ENCODE results near the gene TBC1D10A.

TBC1D10A gene

DNA sequence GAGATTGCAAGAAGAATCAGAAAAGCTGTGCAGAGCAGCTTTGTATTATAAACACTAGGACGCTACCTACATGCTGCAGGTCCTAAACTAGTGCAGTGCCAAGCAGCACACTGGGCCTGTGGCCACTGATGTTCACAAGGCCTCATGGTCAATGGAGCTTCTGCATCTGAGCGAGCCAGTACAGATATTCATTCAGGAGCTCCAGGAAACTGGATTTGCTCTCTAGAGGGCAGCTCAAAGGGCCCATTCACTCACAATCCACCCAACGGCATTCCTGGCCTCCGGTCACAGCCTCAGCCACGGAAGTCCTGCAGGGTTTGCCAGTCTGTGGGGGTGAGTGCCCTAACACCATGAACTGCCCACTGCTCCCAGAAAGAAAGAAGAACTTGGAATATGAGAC is 5.8 kb upstream of the TBC1D10A start:
- H3K4me3 ChIP-seq (ENCODE audit: low read depth, low read length) = no peak overlapping the region
- H3K27ac ChIP-seq (ENCODE audit: low read depth, low read length) = no peak overlapping the region
- no peaks in the 10 kb centered on the region for H3K4me1 ChIP-seq (ENCODE audit: control insufficient read depth, insufficient read depth, low read length, unreplicated experiment)
- no peaks in the 10 kb centered on the region for H3K36me3 ChIP-seq (ENCODE audit: insufficient read depth, low read length)
- H2AFZ ChIP-seq (ENCODE audit: low read length, unreplicated experiment) = no peak overlapping the region
- H3K79me2 ChIP-seq (ENCODE audit: control insufficient read depth, insufficient read depth, low read length, unreplicated experiment) = no peaks in the 10 kb centered on the region
- H3K27me3 ChIP-seq (ENCODE audit: insufficient read depth, low read length) = no peaks in the 10 kb centered on the region

DNA sequence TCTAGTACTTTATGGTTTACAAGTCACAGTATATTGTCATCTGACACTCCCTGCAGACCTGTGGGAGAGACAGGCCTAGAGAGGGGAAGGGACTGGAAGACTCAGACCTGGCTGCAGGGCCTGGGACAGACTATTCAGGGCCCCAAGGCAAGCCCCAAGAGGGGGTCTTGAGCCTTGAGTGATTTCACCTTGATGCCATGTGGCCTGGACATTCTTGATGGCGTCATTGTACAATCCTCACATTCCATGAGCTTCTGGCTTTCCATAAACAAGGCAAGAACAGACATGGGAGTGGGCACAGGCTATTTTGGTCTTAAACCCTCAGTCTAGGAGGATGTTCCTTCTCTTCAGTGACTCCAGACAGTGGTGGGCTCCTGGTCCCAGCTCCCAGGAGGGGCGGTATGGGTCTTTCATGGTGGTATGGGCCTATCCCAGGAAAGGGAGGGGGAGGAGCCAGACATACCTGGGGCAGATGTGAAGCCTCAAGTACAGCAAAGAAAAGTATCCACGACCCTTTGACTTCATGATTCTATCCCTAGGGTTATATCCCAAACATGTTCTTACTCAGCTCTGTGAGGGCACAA is 1.8 kb upstream of the TBC1D10A start:
- Histone ChIP-seq H3K27ac (ENCODE audit: low read depth, low read length) (no peak overlapping the region), H3K4me3 (ENCODE audit: low read depth, low read length) (no peak overlapping the region), H3K27me3 (ENCODE audit: insufficient read depth, low read length) (no peaks in the 10 kb centered on the region), H3K4me1 (ENCODE audit: control insufficient read depth, insufficient read depth, low read length, unreplicated experiment) (peaks cover 16% of the 10 kb centered on the region), H3K36me3 (ENCODE audit: insufficient read depth, low read length) (no peaks in the 10 kb centered on the region), H3K79me2 (ENCODE audit: control insufficient read depth, insufficient read depth, low read length, unreplicated experiment) (peaks cover 17% of the 10 kb centered on the region), H2AFZ (ENCODE audit: low read length, unreplicated experiment) (no peak overlapping the region)

- no peaks in the 10 kb centered on the region for H3K36me3 ChIP-seq (ENCODE audit: insufficient read depth, low read length)
- no peak overlapping the region for H3K27ac ChIP-seq (ENCODE audit: low read depth, low read length)
- peaks cover 16% of the 10 kb centered on the region for H3K4me1 ChIP-seq (ENCODE audit: control insufficient read depth, insufficient read depth, low read length, unreplicated experiment)
- no peaks in the 10 kb centered on the region for H3K27me3 ChIP-seq (ENCODE audit: insufficient read depth, low read length)
- no peak overlapping the region for H3K4me3 ChIP-seq (ENCODE audit: low read depth, low read length)
- no peak overlapping the region for H2AFZ ChIP-seq (ENCODE audit: low read length, unreplicated experiment)
- H3K79me2 ChIP-seq (ENCODE audit: control insufficient read depth, insufficient read depth, low read length, unreplicated experiment) = peaks cover 22% of the 10 kb centered on the region
These were observed 1.2 kb upstream of the TBC1D10A start for GRCh38 chr22:30327864-30328345.

GRCh38 chr22:30326255-30326705 is 461 bp downstream of the TBC1D10A start:
- H3K79me2 ChIP-seq (ENCODE audit: control insufficient read depth, insufficient read depth, low read length, unreplicated experiment) = peaks cover 22% of the 10 kb centered on the region
- H2AFZ ChIP-seq (ENCODE audit: low read length, unreplicated experiment) = no peak overlapping the region
- no peak overlapping the region; the same call in 1 of the 2 replicates for H3K27ac ChIP-seq (ENCODE audit: low read depth, low read length)
- H3K4me1 ChIP-seq (ENCODE audit: control insufficient read depth, insufficient read depth, low read length, unreplicated experiment) = peaks cover 16% of the 10 kb centered on the region
- H3K4me3 ChIP-seq (ENCODE audit: low read depth, low read length) = peak overlapping the region; percentile 89
- H3K36me3 ChIP-seq (ENCODE audit: insufficient read depth, low read length) = no peaks in the 10 kb centered on the region
- H3K27me3 ChIP-seq (ENCODE audit: insufficient read depth, low read length) = no peaks in the 10 kb centered on the region

DNA sequence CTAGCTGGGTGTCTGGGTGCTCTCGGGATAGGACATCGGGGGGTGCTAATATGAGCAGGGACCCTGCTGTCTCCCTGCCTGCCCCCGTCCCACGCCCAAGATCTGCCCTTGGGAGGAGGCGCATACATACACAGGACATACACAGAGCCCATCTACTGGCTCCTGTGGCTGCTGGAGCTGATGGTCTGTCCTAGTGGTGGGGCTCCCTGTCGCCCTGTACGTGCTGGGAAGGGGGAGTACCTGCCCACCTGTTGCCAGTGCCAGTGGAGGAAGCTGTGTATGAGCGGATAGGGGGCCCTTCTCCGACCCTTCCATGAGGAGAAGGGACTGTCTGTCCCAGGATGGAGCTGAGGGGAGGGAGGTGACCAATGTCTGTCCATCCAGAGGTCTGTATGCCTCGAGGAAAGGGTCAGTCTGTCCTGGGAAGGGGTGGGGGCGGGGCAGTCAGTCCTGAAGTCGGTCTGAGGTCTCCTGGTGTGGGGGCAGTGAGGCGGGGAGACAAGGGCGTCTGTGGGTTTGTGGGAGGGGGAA is 952 bp downstream of the TBC1D10A start:
- Histone ChIP-seq H3K4me1 (ENCODE audit: control insufficient read depth, insufficient read depth, low read length, unreplicated experiment) (peaks cover 16% of the 10 kb centered on the region), H3K36me3 (ENCODE audit: insufficient read depth, low read length) (no peaks in the 10 kb centered on the region), H3K4me3 (ENCODE audit: low read depth, low read length) (peak overlapping the region; percentile 89), H3K79me2 (ENCODE audit: control insufficient read depth, insufficient read depth, low read length, unreplicated experiment) (peaks cover 22% of the 10 kb centered on the region), H3K27me3 (ENCODE audit: insufficient read depth, low read length) (no peaks in the 10 kb centered on the region), H3K27ac (ENCODE audit: low read depth, low read length) (peak overlapping the region; percentile 53), H2AFZ (ENCODE audit: low read length, unreplicated experiment) (no peak overlapping the region)

GRCh38 chr22:30325065-30325720 is 1.5 kb downstream of the TBC1D10A start:
- Histone ChIP-seq H3K79me2 (ENCODE audit: control insufficient read depth, insufficient read depth, low read length, unreplicated experiment) (peaks cover 25% of the 10 kb centered on the region), H3K4me1 (ENCODE audit: control insufficient read depth, insufficient read depth, low read length, unreplicated experiment) (peaks cover 16% of the 10 kb centered on the region), H3K27ac (ENCODE audit: low read depth, low read length) (peak overlapping the region; percentile 53), H2AFZ (ENCODE audit: low read length, unreplicated experiment) (no peak overlapping the region), H3K36me3 (ENCODE audit: insufficient read depth, low read length) (no peaks in the 10 kb centered on the region), H3K27me3 (ENCODE audit: insufficient read depth, low read length) (no peaks in the 10 kb centered on the region), H3K4me3 (ENCODE audit: low read depth, low read length) (peak overlapping the region; percentile 89)

DNA sequence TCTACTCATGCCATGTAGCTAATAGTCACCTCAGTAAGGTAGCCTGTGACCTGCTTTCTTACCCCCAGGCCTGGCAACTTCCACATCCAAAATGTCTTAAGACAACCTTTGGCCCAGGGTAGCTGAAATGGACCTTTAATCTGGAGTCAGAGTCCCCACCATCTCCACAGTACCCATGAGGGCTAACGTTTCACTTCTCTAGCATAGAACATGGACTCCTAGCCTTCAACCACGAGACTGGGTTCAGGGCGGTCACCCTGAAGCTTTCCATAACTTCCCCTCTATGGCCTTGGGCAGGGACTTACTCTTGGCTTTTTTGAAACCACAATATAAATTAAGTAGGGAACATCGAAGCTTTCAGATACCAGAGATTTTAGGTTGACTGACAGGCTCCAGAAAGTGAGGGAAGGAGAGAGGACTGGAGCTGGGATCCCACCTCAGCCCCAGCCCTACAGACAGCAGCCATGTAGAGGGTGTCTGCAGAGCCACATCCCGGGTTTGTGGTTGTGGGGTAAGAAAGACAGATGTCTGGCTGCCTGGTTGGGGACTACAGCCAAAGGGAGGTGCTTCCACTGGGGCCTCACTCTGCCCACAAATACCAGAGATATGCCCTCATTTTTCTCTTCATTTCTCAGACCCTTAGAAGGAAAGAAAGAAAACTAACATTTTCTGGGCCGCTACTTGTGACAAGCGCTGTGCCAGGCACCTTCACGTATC is 2.6 kb downstream of the TBC1D10A start:
- H3K27ac ChIP-seq (ENCODE audit: low read depth, low read length) = no peak overlapping the region
- H2AFZ ChIP-seq (ENCODE audit: low read length, unreplicated experiment) = no peak overlapping the region
- H3K4me3 ChIP-seq (ENCODE audit: low read depth, low read length) = peak overlapping the region; percentile 89
- peaks cover 25% of the 10 kb centered on the region for H3K79me2 ChIP-seq (ENCODE audit: control insufficient read depth, insufficient read depth, low read length, unreplicated experiment)
- no peaks in the 10 kb centered on the region for H3K27me3 ChIP-seq (ENCODE audit: insufficient read depth, low read length)
- H3K4me1 ChIP-seq (ENCODE audit: control insufficient read depth, insufficient read depth, low read length, unreplicated experiment) = peaks cover 16% of the 10 kb centered on the region
- H3K36me3 ChIP-seq (ENCODE audit: insufficient read depth, low read length) = no peaks in the 10 kb centered on the region

DNA sequence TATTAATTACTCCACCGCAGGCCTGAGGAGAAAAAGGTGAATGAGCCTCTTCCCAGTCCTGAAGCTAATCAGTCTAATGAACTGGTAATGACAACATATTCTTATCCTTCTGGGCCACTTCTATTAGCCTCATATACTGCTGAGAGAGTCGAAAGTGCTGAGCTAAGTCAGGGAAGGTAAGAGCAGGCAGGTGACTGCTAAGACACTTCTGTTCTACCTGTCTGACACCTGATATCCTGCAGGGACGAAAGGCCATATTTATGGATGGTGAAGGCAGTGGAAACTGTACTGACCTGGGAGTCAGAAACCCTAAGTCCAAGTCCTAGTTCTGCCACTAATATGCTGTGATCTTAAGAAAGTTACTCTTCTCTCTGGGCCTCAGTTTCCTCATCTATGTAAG is 3.5 kb downstream of the TBC1D10A start:
- peaks cover 29% of the 10 kb centered on the region for H3K79me2 ChIP-seq (ENCODE audit: control insufficient read depth, insufficient read depth, low read length, unreplicated experiment)
- H3K36me3 ChIP-seq (ENCODE audit: insufficient read depth, low read length) = no peaks in the 10 kb centered on the region
- H3K27me3 ChIP-seq (ENCODE audit: insufficient read depth, low read length) = no peaks in the 10 kb centered on the region
- H2AFZ ChIP-seq (ENCODE audit: low read length, unreplicated experiment) = no peak overlapping the region
- no peak overlapping the region for H3K27ac ChIP-seq (ENCODE audit: low read depth, low read length)
- no peak overlapping the region for H3K4me3 ChIP-seq (ENCODE audit: low read depth, low read length)
- H3K4me1 ChIP-seq (ENCODE audit: control insufficient read depth, insufficient read depth, low read length, unreplicated experiment) = peaks cover 16% of the 10 kb centered on the region

- H3K27ac ChIP-seq (ENCODE audit: low read depth, low read length) = no peak overlapping the region
- no peak overlapping the region for H2AFZ ChIP-seq (ENCODE audit: low read length, unreplicated experiment)
- peaks cover 18% of the 10 kb centered on the region for H3K4me1 ChIP-seq (ENCODE audit: control insufficient read depth, insufficient read depth, low read length, unreplicated experiment)
- peaks cover 35% of the 10 kb centered on the region for H3K79me2 ChIP-seq (ENCODE audit: control insufficient read depth, insufficient read depth, low read length, unreplicated experiment)
- no peaks in the 10 kb centered on the region for H3K27me3 ChIP-seq (ENCODE audit: insufficient read depth, low read length)
- no peak overlapping the region for H3K4me3 ChIP-seq (ENCODE audit: low read depth, low read length)
- H3K36me3 ChIP-seq (ENCODE audit: insufficient read depth, low read length) = no peaks in the 10 kb centered on the region
These were observed 5.3 kb downstream of the TBC1D10A start for GRCh38 chr22:30321461-30321860.

DNA sequence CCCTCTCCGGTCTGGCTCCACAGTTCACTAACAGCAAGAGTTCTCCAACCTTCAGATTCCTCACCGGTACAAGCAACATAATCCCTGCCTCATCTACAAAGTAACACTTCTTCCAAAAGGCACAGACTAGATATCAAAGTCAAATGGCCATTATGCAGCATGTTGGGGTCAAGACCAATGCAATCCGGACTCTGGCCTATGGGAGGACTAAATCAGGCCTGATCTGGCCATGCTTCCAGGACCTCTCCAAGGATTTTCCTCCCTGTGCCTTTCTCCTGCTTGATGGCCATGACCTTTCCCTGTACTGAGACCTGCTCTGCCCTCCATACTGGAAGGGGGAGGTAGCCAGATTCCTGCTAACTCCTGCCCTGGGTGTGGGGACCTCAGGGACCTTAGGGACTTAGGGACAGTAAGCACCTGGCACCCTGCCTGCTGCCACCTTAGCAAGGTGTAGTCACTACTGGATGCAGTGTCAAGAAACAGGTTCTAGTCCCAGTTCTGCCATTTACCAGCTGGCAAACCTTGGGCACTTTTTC is 6.7 kb downstream of the TBC1D10A start:
- Histone ChIP-seq H3K27ac (ENCODE audit: low read depth, low read length) (no peak overlapping the region), H3K79me2 (ENCODE audit: control insufficient read depth, insufficient read depth, low read length, unreplicated experiment) (peaks cover 30% of the 10 kb centered on the region), H3K36me3 (ENCODE audit: insufficient read depth, low read length) (no peaks in the 10 kb centered on the region), H3K4me3 (ENCODE audit: low read depth, low read length) (no peak overlapping the region), H3K4me1 (ENCODE audit: control insufficient read depth, insufficient read depth, low read length, unreplicated experiment) (peaks cover 25% of the 10 kb centered on the region), H3K27me3 (ENCODE audit: insufficient read depth, low read length) (no peaks in the 10 kb centered on the region), H2AFZ (ENCODE audit: low read length, unreplicated experiment) (no peak overlapping the region)
